OCI-LY1 (cell line): Measurements from ENCODE around the gene KLB.

Experiments used
- EZH2 ChIP-seq: fragments of 200-600 bp; sonication (generic), shearing (Covaris generic); IDR thresholded peaks from 2 replicates; pipeline ENCODE4 v1.8.0; 2017; ENCODE audit warnings: borderline replicate concordance, mixed run types, mild to moderate bottlenecking, antibody characterized with exemption, low read length, moderate library complexity, mixed read lengths
- TF ChIP-seq, protein P1 (sequence below): fragments of 200-600 bp; sonication (generic), shearing (Covaris generic); IDR thresholded peaks from 2 replicates; pipeline ENCODE4 v1.5.1; 2017; ENCODE audit warnings: mild to moderate bottlenecking, antibody characterized with exemption, low read length, moderate library complexity, mixed read lengths

- TF ChIP-seq, protein P1, sequence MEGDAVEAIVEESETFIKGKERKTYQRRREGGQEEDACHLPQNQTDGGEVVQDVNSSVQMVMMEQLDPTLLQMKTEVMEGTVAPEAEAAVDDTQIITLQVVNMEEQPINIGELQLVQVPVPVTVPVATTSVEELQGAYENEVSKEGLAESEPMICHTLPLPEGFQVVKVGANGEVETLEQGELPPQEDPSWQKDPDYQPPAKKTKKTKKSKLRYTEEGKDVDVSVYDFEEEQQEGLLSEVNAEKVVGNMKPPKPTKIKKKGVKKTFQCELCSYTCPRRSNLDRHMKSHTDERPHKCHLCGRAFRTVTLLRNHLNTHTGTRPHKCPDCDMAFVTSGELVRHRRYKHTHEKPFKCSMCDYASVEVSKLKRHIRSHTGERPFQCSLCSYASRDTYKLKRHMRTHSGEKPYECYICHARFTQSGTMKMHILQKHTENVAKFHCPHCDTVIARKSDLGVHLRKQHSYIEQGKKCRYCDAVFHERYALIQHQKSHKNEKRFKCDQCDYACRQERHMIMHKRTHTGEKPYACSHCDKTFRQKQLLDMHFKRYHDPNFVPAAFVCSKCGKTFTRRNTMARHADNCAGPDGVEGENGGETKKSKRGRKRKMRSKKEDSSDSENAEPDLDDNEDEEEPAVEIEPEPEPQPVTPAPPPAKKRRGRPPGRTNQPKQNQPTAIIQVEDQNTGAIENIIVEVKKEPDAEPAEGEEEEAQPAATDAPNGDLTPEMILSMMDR, result no peak
- no peak for TF ChIP-seq EZH2
Measured at GRCh38 chr4:39452860-39453587, 46.3 kb downstream of the KLB start.
